NCI-H526 (cell line): ENCODE measurements around the gene PLPP4.
"Not testable (repeated sequence)": the region's sequence is repeated elsewhere in the genome, so short reads cannot be mapped to it uniquely, and the experiment has no call there.

ENCODE experiments used
- DNase-seq, 2 experiments: peaks; one replicate each; lab custom pipeline; 2025; lab: John Stamatoyannopoulos, UW

Gene PLPP4

DNA sequence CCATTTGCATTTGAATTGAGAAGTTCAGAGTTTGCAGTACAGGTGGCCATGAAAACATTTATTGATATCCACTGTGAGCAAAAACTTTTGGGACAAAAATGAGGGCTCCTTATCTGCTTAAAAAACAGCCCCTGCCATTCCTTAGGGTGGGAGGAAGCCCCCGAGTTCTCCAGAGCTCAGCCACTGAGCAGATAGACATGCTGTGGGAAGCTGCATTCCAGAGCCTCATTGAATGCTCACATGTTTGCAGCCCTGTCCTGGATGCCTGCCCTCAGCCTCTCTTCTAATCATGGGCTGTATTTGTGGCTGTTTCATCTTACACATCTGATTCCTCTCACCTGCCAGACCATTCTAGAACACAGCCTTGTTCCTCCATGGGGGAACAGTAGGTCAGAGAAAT is 33.3 kb downstream of the PLPP4 start:
- no peak for DNase-seq

DNA sequence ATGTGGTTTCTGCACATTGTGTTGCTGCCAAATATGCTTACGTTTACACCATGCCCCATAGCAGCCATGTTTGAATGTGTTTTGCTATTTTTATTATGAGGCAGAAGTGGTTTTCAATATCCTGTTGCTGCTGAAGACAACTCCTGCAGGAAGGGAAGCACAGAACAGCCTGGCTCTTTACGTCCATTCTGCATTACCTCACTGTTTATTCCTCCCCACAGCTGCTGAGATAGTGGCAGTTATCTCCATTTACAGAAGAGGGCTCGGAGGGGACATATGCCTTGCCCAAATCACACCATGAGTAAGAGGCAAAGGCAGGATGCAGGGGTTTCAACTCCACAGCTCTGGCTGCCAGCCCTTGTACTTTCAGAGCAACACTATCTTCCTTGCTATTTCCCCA is 35.3 kb downstream of the PLPP4 start:
- DNase-seq, result no peak

- DNase-seq, result peak in 1 of 2 experiments; percentile 27
Measured at GRCh38 chr10:120493411-120494312, 36.6 kb downstream of the PLPP4 start.

DNA sequence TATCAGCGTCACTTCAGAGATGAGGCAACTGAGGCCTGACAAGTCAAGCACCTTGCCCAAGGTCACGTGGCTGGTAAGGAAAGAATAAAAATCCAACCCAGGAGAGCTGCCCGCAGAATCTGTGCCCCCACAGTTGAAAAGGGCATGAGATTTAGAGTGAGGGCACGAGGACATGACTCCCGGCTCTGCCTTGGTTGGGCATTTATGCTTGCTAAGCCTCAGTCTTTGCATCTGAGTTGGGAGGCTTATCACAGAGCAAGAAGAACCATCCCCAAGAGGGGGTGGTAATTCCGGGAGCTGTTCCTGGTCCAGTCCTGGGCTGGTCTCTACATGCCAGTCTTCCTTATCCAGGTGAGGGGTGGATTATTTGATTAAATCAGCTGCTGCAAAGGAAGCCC is 37.3 kb downstream of the PLPP4 start:
- no peak for DNase-seq

DNA sequence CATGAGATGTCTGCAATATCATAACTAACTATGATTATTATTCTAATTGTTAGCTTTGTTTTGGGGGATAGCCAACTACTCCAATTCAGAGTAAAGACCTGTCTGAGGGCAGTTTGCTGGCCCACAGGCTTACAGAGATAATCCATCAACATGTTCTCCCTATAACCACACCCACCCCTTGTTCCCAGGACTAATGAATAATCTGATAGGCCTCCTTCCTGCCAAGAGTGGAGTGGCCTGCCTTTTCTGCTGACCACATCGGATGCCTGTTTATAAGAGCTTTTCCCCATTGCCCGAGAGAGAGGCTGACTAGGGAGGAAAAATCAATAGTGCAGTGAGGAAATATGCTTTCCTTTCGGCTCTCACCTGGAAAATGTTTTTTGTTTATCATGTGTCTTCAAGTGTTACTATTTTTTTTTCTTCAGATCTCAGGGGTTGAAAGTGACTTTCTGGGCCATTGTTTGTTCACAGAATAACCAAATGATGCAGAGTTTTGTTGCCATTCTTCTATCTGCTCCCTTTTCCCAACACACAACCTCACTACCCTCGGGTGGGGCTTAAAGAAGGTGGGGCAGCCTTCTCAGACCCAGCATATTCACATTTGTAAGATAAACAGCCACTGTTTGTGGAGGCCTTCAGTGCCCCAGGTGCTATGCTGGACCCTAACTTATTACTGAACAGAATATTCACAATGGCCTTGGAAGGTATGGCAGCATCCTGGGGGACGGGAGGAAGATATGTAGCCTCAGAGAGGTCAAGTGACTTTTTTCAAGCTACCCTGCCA is 38.4 kb downstream of the PLPP4 start:
- no peak for DNase-seq

DNA sequence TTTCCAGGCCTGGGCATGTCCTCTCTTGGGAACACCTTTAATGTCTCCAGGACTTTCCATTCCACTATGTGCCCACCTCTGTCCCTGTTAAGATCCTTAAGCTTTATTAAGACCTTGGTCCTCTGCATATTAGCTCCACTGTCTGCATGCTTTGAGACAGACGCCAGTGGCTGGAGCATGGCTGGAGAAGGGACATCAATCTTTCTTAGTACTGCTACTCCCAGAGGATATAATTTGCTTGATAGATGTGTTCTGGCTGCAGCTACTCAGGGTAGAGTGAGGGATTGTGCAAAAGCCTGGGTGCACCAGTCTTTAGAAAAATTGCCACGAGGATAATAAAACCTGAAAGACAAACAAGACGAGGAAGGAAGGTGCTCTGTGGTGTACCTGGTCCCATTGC is 42.9 kb downstream of the PLPP4 start:
- no peak for DNase-seq

DNA sequence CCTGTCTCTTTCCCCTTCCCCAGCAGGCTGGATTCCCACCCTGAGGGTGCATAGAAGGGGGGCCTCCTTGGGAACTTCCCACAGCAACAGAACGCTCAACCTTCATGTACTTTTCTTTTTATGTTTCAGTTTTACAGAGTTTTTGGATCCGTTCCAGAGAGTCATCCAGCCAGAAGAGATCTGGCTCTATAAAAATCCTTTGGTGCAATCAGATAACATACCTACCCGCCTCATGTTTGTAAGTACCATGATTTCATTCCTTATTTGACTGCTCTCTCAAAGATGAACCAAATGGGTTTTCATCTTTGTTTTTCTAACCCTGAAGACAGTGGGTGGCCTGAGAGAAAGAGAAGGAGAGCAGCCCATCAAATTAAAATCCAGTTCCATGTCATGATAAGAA is 46.7 kb downstream of the PLPP4 start:
- no peak for DNase-seq

DNA sequence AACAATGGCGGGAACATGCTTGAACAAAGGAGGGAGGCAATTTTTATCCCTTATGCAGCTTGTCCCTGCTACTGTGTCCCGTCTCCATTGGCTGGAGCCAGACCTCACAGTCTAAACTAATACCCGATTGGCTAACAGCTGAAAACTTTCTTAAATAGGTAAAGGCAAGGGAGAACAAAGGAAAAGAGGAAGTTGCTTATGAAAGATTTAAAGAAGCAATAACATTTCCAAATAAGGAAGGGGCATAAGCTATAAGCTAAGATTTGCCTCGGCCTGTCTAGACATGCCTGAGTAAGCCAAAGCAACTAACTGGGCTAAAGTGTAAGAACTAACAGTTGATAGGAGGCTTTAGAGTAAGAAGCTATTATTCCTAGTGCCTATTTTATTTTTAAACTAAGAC is 47.2 kb downstream of the PLPP4 start:
- not testable (repeated sequence) for DNase-seq

DNA sequence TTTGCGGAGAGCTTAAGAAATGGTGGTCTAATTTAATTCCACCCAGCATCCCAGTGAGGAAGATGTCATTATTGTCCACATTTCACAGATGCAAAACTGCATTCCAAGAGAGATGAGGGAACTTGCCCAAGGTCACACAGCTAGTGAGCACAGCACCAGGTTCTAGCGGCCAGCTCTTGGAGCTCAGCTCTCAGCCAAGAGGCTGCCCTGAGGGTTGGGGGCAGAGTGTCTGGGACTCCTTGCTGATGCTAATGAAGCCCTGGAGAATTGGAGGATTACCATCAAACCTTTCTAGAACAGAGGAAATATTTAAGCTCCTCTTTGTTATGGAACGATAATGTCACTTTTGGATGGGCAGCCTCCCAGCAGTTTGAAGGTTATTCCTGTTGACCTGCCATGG is 48.0 kb downstream of the PLPP4 start:
- no peak for DNase-seq

- DNase-seq, result no peak
Measured at GRCh38 chr10:120505866-120506265, 48.8 kb downstream of the PLPP4 start.

- no peak for DNase-seq
Measured at GRCh38 chr10:120506674-120507073, 49.6 kb downstream of the PLPP4 start.

DNA sequence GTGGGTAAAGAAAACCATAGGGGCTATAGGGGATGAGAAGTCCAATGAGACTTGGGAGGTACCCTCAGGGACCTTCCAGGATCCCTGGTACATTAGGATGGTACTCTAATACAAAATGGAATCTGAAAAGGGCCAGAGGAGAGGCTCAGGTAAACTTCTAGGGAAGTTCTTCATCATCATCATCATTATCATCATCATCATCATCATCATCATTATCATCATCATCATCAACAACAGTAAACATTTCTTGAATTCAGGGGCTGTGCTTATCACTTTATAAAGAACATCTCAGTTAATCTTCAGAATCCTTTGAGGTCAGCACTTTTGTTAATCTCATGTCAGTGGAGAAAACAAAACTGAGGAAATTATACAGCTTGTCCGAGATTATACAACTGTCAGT is 50.1 kb downstream of the PLPP4 start:
- no peak for DNase-seq

- DNase-seq, result no peak
Measured at GRCh38 chr10:120507651-120508050, 50.6 kb downstream of the PLPP4 start.

GRCh38 chr10:120508393-120508792 is 51.4 kb downstream of the PLPP4 start:
- no peak for DNase-seq

DNA sequence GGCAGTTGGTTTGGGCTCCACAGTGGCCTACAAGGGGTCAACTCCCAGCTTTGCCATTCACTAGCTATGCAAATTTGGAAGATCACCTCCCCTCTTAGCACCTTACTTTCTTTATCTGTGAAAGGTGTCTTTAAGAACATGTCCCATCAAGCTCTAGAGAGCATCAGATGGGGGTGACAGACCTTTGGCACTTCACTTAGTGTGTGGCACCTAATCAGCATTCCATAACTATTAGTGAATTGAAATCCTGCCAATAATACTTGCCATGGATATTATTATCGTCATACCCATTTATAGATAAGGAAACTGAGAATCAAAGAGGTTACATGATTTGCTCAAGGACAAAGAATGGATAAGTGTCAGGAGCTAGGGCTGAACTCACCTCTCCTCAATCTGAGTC is 51.9 kb downstream of the PLPP4 start:
- no peak for DNase-seq

DNA sequence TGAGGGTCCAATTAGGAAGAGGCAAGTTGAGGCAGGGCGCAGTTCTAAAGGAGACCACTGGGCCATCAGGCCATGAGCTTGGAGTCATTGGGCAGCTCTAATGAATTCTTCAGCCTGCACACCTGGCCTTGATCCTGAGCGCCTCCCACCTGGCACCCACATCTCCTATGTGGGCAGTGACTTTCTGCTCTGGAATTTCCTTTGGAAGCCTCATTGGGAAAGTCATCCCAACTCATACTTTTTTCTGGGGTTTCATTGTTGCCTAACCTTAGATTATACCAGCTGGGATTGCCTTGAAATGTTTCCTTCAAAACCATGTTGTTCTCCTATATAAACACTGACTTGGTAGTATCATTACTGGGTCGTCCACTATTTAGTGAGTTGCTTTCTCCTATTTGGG is 54.1 kb downstream of the PLPP4 start:
- DNase-seq, result no peak

DNA sequence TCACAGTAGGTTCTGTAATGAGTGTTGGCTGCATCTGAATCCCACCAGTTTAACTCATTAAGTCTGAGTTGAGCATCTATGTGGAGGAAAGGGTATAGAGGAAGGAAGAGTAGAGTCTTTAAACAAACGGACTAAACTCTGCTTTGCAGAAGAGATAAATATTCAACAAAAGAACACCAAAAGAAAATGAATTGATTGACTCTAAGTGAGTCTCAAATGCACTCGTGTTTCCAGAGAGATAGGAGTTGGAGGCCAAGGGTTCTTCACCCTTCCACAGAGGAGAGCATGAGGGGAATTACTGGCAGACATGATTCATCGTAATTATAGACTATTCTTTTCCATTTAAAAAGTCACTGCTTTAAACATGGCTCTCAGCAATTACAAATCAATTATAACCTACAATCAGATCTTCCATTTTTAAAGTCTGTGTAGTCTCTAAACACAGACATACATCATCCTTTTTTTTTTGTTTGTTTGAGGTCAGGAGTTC is 56.3 kb downstream of the PLPP4 start:
- no peak for DNase-seq

DNA sequence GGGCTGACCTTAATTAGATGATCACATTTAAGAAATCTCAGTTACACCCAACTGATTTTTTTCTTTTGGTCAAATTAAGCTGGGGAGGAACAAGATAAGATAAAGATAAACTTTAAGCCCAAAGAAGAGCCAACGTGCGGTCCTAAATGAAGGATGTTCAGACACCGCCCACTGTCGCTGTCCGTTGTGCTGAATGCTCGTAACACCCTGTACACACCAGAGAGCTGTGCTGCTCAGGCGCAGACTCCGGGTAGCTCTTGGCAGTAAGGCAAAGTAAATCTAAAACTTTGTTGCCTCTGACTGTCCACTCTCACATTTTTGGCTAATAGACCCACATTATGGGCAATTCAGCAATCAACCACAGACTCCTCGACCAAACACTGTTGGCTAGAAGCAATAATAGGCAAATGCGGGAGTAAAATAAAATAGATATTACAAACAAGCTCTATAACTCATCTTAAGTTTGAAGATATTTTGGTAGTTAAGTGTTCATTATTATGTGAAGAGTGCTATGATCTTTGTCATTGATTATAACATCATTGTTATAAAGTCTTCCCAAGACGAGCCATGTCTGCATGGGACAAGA is 57.1 kb downstream of the PLPP4 start:
- DNase-seq, result no peak

- no peak for DNase-seq
Measured at GRCh38 chr10:120514959-120515358, 57.9 kb downstream of the PLPP4 start.

GRCh38 chr10:120515741-120516140 is 58.7 kb downstream of the PLPP4 start:
- no peak for DNase-seq

DNA sequence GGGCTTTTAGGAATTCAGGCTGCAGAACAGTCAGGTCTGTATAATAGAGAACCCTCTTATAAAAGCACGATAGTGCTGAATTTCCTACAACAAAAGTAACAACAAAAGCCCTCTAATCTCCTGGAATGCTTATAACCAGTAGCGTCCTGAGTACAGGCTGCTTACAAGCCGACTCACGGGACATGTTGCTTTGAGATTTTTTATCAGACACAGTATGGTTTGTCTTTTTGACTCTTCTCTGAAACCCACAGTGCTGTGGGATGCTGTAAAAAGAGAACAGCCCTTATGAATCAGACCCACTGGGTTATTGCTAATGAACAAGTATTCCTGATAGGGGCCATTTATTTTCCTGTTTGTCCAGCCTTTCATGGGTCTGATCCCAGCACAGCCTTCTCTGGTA is 59.4 kb downstream of the PLPP4 start:
- no peak for DNase-seq

GRCh38 chr10:120517196-120517595 is 60.2 kb downstream of the PLPP4 start:
- DNase-seq, result no peak
